Heart left ventricle (tissue), 13 donors: ENCODE results near the gene C22orf42.
"Not testable (repeated sequence)": the region's sequence is repeated elsewhere in the genome, so short reads cannot be mapped to it uniquely, and the experiment has no call there.

Source experiments
- CTCF ChIP-seq, 12 donors: fragments of 200-600 bp; sonication (generic) in 4 of 12; IDR thresholded peaks; one replicate each; pipeline versions ENCODE4 v1.5.0 to v1.8.0; 2018 to 2022; ENCODE audit warnings: antibody characterized with exemption in 12 of 12, mild to moderate bottlenecking in 5 of 12
- POLR2A ChIP-seq, 2 donors: fragments of 450-650 bp; IDR thresholded peaks; one replicate each; pipeline ENCODE4 v1.6.1; 2017; ENCODE audit warnings: antibody characterized with exemption in 2 of 2, mild to moderate bottlenecking in 2 of 2, moderate library complexity in 2 of 2
- donor health status: ischemic (EF 13 %, LVEDD 7.1; RV severe dilation, severe dysfunction).
- donor health status: DM: no; HTN: yes; CAD: no.
- donor health status: DM: no; HTN: no; CAD: no.
- donor health status: ischemic (EF 25% LVEDD 6.9; RV normal size, moderate dysfunction).
- donor health status: ischemic (EF 25% LVEDD 5.7; RV mildly dilated, moderate dysfunction).
- donor health status: ischemic (EF 35%, LVEDD 5.7; RV mildly dilated, moderate dysfunction).
- donor health status: nonischemic (EF 11% LVEDD 7.7; RV severe dilation, severe dysfunction).
- donor health status: DM: yes; HTN: yes; CAD: no.
- donor health status: PGD.
- donor health status: ischemic (EF 29% LVEDD 5.4; RV normal size, mild dysfunction).
- donor health status: nonischemic (EF 23%, LVEDD 6.1; RV moderate dilation, normal function).

GRCh38 chr22:32151641-32152040 is 7.5 kb downstream of the C22orf42 start:
- TF ChIP-seq CTCF, POLR2A (IDR thresholded peaks at IDR 0.05): not testable (repeated sequence)
